Neural cell (in vitro differentiated cells): ENCODE data around the gene SCAP.

Experiments used
- CTCF ChIP-seq: fragments of 450-650 bp; IDR thresholded peaks from 2 replicates; pipeline ENCODE4 v1.5.1; 2014; ENCODE audit warnings: antibody characterized with exemption, mild to moderate bottlenecking, moderate library complexity; ENCODE audit not compliant: poor library complexity, severe bottlenecking
- EP300 ChIP-seq: fragments of 450-650 bp; conservative IDR thresholded peaks from 2 replicates; pipeline ENCODE4 v1.6.1; 2014; ENCODE audit warnings: antibody characterized with exemption, mild to moderate bottlenecking, moderate library complexity; ENCODE audit not compliant: poor library complexity, severe bottlenecking
- EZH2 ChIP-seq: fragments of 200-600, 300-800 bp; shearing (Covaris generic), sonication (generic); IDR thresholded peaks from 2 replicates; pipeline ENCODE4 v1.6.1; 2014; ENCODE audit warnings: antibody characterized with exemption, low read length, borderline replicate concordance, mild to moderate bottlenecking; ENCODE audit not compliant: insufficient read depth, poor library complexity, severe bottlenecking
- POLR2AphosphoS5 ChIP-seq: IDR thresholded peaks from 2 replicates; pipeline ENCODE4 v1.6.1; 2012
- RAD21 ChIP-seq: fragments of 450-650 bp; conservative IDR thresholded peaks from 2 replicates; pipeline ENCODE4 v1.6.1; 2014; ENCODE audit warnings: antibody characterized with exemption, mild to moderate bottlenecking, moderate library complexity
- SMC3 ChIP-seq: fragments of 450-650 bp; conservative IDR thresholded peaks from 2 replicates; pipeline ENCODE4 v1.6.1; 2014; ENCODE audit warnings: antibody characterized with exemption, mild to moderate bottlenecking, moderate library complexity; ENCODE audit not compliant: poor library complexity

DNA sequence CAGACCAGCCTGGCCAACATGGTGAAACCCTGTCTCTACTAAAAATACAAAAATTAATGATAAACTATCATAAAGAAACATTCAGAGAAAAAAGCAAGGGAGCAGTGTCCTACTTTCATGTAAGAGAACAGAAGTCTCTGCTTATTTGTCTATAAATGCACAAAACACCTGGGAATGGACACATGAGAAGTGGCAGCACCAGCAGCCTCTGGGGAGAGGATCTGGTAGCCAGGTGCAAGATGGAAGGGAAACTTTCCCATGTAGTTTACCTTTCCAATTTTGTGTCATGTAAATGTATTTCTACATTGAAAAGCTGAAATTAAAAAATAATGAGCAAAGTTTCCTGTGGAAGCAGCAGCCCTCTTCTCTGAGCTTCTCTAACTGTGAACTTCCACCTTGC, 18.8 kb downstream of the SCAP start:
- TF ChIP-seq RAD21 (no peak), CTCF (no peak), POLR2AphosphoS5 (no peak), EZH2 (no peak), SMC3 (no peak), EP300 (no peak)
